ENCODE data around the gene MFNG. TPM values are rescaled to one million over a fixed set of nuclear protein-coding genes. Genes with fewer than 3 reads are reported as not detected.
"Not testable (repeated sequence)": the region's sequence is repeated elsewhere in the genome, so short reads cannot be mapped to it uniquely, and the experiment has no call there.

Gene MFNG, protein sequence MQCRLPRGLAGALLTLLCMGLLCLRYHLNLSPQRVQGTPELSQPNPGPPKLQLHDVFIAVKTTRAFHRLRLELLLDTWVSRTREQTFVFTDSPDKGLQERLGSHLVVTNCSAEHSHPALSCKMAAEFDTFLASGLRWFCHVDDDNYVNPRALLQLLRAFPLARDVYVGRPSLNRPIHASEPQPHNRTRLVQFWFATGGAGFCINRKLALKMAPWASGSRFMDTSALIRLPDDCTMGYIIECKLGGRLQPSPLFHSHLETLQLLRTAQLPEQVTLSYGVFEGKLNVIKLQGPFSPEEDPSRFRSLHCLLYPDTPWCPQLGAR
- total RNA-seq: 100 to 1,000 TPM; 191 to 199 TPM

DNA sequence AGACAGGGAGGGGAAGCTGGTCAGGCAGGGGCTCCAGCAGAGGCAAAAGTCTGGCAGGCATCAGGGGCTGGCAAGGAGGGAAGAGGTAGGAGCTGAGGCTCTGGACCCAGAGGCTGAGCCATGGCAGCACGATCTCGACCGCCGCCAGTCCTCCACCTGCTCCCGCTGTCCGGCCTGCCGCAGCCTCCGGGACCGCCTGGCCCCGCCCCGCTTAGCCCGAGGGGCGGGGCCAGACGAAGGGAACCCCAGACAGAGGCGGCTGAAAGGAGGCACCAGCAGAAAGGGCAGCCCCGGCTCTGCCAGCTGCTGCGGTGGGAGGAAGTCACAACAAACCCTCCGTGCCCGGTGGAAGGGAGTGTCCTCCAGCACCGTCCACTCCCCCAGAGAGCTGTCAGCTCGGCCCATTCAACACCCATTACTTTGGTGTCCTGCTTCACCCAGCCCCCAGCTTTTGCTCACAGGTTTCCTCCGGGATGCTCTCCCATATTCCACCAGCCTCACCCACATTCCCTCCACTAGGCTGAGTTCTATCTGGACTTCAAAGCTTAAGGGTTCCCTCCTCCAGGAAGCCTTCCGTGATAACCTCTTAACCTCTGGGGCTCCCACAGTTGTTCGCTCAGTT lies at the start of gene MFNG:
MFNG (minus strand) TSS at position 161 of the 622 bp plus-strand sequence. CDS start 207 bp downstream, outside the sequence.
- CTCF ChIA-PET: interaction anchor here (0.6 to 2.7 kb wide), 9 partner anchors 12 to 285 kb away, joined by 3 to 7 read pairs (median 3); partner anchors contain the start of genes GGA1 and RAC2
- POLR2A ChIA-PET: no interaction called here

DNA sequence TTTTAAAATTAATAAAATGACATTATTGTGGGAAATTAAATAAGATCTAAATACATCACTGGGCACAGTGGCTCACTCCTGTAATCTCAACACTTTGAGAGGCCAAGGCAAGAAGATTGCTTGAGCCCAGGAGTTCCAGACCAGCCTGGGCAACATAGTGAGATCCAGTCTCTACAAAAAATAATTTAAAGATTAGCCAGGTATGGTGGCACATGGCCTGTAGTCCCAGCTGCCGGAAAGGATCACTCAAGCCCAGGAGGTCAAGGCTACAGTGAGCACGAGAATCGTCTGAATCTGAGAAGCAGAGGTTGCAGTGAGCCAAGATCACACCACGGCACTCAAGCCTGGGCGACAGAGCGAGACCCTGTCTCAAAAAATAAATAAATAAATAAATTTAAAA lies 49.0 kb upstream of the MFNG start:
- CTCF ChIA-PET: interaction anchor here (3.7 kb wide), 1 partner anchor 32 kb away, joined by 12 read pairs; no protein-coding TSS in a partner anchor
- POLR2A ChIA-PET: no interaction called here

DNA sequence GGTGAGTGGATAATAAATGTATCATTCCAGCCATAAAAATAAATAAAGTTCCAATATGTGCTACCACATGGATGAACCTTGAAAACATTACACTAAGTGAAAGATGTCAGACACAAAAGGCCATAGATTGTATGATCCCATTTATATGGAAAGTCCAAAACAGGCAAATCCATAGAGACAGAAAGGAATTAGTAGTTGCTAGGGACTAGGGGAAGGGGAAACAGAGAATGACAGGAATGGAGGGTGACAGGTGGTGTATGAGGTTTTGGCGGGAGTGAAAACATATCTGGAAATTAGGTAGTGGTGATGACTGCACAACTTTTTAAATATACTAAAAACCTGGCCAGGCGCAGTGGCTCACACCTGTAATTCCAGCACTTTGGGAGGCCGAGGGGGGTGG lies 48.3 kb upstream of the MFNG start:
- POLR2A ChIA-PET: no interaction called here
- CTCF ChIA-PET: interaction anchor here (1.3 to 3.7 kb wide), 2 partner anchors 10 to 32 kb away, joined by 5 to 12 read pairs; no protein-coding TSS in a partner anchor

DNA sequence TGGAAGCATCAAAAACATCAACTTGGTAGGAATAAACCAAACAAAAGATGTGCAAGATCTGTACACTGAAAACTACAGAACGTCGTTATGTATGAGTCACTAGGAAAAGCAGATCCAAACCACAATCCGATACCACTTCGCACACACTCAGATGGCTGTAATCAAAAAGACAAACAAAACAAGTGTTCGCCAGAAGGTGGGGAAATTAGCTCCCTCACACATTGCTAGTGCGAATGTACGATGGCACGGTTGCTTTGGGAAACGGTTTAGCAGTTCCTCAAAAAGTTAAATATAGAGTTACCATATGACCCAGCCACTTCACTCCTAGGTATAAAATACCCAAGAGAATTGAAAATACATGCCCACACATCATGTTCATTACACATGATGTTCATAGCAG lies 47.8 kb upstream of the MFNG start:
- ChIA-PET CTCF (interaction anchor here (1.3 to 3.7 kb wide), 3 partner anchors 10 to 58 kb away, joined by 5 to 12 read pairs (median 5); no protein-coding TSS in a partner anchor), POLR2A (no interaction called here)

DNA sequence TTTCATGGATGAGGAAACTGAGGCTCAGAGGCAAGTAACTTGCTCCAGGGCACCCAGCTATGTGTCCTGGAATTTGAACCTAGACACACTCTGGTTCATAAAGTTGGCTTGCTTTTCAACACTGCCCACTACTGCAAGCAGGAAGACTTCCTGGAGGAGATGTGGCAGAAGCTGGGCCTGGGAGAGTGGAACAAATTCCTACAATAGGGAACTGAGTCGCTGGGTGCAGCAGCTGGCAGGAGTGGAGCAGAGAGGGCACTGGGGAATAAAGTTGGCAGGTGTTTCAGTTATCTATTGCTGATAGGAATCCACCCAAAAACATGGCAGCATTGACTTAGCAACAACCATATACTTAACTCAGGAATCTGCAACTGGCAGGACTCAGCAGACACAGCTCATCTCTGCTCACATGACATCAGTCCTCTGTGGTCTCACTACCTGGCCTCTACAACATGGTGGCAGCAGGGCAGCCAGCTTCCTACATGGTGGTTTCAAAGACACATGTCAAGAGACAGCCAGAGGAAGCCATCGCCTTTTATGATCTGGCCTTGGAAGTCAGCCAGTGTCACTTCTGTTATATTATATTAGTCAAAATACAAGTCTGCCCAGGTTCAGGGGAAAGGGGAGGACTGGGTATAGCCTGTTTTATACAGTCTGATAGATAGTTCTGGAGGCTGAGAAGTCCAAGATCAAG lies 43.6 kb upstream of the MFNG start:
- ChIA-PET CTCF (interaction anchor here (0.6 to 1.0 kb wide), 3 partner anchors 9 to 45 kb away, joined by 3 to 5 read pairs (median 4); no protein-coding TSS in a partner anchor), POLR2A (interaction anchor here (1.2 kb wide), 1 partner anchor 37 kb away, joined by 3 read pairs; no protein-coding TSS in a partner anchor)

DNA sequence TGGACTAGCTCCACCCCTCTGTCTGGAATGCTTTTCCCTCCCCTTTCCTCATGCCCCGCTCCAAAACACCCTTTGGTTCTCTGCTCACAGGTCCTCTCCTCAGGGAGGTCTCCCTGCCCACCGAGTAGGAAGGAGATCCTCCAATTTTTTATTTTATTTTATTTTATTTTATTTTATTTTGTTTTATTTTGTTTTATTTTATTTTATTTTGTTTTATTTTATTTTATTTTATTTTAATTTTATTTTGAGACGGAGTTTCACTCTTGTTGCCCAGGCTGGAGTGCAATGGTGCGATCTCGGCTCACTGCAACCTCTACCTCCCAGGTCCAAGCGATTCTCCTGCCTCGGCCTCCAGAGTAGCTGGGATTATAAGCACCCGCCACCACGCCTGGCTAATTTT lies 41.8 kb upstream of the MFNG start:
- CTCF ChIA-PET: interaction anchor here (0.5 to 1.7 kb wide), 7 partner anchors 9 to 123 kb away, joined by 3 to 5 read pairs (median 4); no protein-coding TSS in a partner anchor
- POLR2A ChIA-PET: not testable (repeated sequence)

DNA sequence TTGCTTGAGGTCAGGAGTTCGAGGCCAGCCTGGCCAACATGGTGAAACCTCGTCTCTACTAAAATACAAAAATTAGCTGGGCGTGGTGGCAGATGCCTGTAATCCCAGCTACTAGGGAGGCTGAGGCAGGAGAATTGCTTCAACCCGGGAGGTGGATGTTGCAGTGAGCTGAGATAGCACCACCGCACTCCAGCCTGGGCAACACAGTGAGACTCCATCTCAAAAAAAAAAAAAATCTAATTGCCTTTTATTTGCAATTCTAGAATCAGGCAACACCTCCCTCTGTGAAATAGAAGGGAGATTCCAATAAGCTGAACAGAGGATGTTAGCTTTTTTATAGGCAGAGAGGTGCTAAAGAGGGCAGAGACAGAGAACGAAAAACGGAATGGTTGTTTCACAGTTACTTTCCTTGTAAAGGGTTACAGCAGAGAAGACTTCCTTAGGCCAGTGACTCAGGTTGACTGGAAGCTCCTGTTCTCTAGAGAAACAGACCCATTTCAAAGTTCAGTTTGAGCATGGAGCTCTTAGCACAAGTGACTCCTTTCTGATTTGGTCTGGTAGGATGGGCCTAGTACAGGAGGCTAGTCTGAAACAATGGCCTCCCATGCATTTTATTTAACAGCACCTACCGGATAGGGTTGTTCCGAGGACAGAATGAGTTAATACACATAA lies 41.0 kb upstream of the MFNG start:
- POLR2A ChIA-PET: not testable (repeated sequence)

DNA sequence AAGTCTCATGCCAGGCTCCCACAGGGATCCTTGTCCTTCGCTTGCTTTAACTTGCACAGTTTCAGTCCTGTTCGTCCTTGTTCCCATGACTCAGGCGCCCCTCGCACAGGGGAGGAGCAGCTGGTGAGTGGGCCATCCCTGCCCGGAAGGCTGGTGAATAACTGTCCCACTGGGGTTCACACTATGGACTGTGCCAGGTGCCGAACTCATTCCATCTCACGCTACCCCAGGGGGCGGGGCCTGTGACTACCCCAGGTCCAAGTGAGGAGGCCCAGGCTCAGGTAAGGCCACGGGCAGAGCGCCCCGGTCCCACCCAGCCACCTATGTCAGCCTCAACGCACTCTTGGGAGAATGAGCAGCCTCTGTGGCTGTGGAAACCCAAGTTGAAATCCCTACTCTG lies 40.2 kb upstream of the MFNG start:
- CTCF ChIA-PET: interaction anchor here (1.7 kb wide), 1 partner anchor 32 kb away, joined by 3 read pairs; no protein-coding TSS in a partner anchor
- POLR2A ChIA-PET: no interaction called here

More for the DNA sequence above, 41.0 kb upstream of the MFNG start:
- CTCF ChIA-PET: interaction anchor here (0.6 to 1.7 kb wide), 7 partner anchors 10 to 41 kb away, joined by 3 to 5 read pairs (median 3); no protein-coding TSS in a partner anchor

DNA sequence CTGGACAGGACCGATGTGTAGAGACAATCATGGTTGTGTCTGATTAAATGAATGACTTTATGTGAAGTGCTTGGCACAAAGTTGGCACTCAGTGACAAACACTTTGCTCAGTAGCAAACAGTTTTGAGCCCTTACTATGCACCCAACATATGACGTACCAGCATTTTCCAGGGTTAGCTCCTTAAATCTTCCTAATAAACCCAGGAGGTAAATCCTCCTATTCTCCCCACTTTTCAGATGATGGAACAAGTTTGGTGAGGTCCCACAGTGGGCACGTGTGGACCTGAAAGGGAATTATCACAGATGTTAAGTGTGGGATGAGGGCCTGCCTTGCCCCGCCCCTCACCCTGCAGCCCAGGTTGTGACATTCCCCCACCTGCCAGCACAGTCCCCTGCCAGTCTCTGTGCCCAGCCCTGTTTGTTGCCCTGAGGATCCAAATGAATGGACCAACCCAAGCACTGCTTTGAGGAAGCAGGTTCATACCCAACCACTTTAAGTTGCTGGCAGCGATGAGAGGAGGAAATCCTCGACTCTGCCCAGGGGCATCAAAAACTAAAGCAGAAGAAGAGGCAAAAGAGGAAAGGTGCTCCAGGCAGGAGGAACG lies 39.7 kb upstream of the MFNG start:
- POLR2A ChIA-PET: no interaction called here
- CTCF ChIA-PET: no interaction called here

DNA sequence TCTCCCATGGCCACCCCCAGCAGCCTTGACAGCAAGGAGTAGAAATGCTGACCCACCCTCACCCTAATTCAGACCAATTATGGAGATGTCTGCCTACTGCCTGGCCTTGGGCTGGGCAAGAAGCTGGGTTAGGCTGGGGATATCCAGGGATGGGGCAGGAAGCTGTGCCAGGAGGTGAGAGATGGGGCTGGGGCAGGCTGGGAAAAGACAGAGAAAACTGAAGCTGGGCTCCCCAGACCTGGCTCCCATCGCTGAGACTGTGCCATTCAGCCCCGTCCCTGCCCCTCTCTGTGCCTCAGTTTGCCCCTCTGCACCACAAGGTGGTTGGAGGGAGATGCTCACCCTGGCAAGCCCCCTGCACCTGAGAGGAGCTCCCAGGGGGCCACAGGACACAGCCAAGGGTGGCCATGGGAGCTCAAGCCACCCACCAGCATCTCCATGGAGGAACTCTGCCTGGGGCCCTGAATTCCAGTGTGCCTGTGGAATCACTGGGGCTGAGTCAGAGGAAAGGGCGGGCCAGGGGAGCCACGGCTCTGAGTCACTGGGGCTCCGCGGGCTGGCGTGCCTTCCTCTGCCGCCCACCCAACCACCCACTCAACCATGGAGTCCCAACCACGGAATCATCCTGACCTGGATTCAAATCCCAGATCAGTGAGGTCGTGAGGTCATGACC lies 39.0 kb upstream of the MFNG start:
- POLR2A ChIA-PET: no interaction called here
- CTCF ChIA-PET: no interaction called here

DNA sequence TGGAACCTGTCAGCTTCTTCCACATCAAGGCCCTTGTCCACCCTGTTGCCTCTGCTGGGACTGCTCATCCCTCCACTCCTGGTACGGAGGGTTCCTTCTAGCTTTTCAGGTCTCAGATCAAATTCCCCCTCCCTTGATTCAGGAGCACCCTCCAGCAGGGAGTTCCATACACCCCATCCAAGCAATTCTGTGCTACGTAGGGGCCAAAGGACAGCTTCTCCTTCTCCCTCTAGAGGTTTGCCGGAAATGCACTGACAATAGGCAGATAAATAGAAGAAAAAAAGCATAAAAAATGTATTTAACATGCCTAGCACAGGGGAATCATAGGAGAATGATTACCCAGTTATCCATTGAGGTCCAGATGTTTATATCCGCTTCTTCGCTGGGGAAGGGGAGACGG lies 36.3 kb upstream of the MFNG start:
- POLR2A ChIA-PET: no interaction called here

DNA sequence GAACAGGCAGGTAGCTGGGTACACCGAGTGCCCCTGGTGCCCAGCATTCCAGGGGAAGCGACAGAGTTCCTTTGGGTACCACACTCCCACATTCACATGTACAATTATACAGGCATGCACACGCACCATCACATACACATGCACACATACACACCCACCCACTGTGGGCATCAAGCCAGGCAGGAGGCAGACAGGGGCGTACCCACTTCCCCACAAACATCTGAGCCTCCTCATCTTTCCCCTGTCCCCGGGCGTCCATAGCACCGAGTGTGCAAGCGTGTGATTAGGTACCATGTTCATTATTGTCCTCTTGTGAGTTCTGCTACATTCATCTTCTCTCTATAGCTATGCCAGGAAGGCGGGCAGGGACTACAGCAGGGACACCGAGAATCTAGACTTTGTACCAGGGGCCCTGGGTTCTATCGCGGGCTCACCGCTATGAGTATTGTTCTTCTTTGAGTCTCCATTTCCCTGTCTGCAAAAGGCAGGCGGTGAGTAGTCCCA lies 35.1 kb upstream of the MFNG start:
- CTCF ChIA-PET: interaction anchor here (0.9 kb wide), 1 partner anchor 45 kb away, joined by 3 read pairs; no protein-coding TSS in a partner anchor

More for the DNA sequence above, 36.3 kb upstream of the MFNG start:
- CTCF ChIA-PET: no interaction called here

DNA sequence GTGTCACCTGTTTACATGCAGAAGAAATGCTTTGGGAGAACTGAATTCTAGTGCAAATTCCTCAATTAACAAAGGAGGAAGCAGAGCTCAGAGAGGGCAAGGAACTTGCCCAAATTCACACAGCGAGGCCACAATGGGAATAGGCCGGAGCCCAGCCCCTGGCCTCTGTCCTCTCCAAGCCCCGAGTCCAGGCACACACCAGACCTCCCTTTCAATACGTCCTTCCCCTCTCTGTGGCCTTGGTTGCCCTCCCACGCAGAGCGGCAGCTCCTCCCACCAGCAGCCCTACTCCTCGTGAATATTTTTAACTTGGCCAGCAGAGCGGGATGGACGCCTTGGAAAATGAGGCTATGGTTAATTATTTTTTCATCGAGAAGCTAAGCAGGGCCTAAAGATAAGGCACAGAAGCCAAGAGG lies 34.6 kb upstream of the MFNG start:
- ChIA-PET CTCF (interaction anchor here (0.7 kb wide), 1 partner anchor 236 kb away, joined by 4 read pairs; no protein-coding TSS in a partner anchor), POLR2A (no interaction called here)

More for the DNA sequence above, 35.1 kb upstream of the MFNG start:
- POLR2A ChIA-PET: no interaction called here

DNA sequence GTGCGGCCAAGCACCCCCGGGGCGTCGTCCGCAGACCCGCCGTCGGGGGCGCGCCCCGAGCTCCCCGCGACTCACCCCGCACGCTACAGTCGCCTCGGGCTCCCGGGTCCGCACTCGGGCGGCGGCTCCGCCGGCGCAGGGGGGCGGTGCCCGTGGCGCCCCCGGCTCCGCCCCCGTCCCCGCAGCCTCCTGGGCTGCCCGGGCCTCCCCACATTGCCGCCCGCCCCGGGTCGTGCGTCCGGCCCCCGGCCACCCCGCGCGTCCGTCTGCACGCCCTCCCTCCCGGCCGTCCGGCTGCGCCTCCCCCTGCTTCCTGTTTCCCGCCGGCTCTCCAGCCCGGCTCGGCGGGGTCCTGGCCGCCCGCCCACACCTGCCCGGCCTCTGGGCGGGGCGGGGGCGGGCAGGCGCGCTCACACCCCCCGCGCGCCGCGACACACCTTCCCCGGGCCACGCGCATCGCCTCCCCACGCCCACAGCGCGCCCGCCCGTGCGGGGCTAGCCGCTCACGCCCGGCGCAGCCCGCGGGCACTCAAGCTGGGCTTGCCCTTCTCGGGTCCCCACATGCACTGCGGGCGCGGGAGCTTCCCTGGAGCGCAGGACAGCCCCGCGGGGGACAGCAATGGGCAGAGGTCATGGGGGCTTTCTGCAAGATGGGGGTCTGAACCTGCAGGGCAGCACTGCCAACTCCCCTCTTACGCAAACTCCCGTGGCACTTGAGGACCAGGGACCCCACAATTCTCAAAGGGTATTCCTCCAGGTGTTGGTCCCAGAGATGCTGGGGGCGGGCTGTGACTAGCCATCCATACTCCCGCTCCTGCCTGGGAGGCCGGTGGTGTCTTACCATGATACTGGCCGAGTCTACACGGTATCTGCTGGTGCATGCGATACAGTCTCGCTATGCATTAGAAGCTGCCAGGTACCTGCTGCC lies 33.3 kb upstream of the MFNG start, which contains the start of gene CARD10:
CARD10 (minus strand) TSS at position 148 of the 928 bp plus-strand sequence. CDS start 215 bp downstream, outside the sequence.
- POLR2A ChIA-PET: no interaction called here

DNA sequence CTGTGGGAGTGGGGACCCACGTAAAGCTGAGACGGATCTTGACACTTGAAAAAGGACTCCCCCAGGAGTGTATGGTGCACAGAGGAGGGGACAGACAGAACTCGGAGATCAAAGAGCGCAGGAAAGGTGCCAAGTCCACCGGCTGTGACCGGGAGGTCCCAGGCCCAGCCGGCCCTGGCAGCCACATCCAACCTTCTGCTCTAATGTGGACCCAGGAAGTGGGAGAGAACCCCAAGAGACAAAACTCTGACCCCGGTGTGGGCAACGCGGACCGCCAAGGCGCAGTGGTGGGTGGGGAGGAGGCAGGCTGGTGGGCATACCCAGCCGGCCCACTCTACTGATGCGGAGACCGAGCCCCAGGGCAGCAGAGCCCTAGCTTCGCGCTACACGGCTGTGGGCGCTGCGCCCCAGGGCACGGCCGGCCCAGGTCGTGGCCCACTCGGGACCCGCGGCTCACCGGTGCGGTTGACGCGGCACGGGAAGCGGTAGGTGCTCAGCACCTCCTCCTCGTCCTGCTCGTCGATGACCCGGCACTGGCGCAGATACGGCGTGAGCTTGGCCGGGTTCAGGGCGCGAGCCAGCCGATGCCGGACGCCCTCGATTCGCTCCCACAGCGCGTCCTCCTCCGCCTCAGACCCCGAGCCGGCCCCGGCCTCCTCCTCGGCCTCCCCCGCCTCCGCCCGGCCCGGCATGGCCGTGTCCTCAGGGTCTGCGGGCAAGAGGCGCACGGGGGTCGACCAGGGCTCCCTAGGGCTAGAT lies 32.5 kb upstream of the MFNG start:
- ChIA-PET POLR2A (no interaction called here), CTCF (interaction anchor here (0.7 to 1.4 kb wide), 2 partner anchors 20 to 163 kb away, joined by 3 read pairs; no protein-coding TSS in a partner anchor)

More for the DNA sequence above, 33.3 kb upstream of the MFNG start, which contains the start of gene CARD10:
- CTCF ChIA-PET: interaction anchor here (0.7 kb wide), 2 partner anchors 162 to 383 kb away, joined by 3 read pairs; no protein-coding TSS in a partner anchor

DNA sequence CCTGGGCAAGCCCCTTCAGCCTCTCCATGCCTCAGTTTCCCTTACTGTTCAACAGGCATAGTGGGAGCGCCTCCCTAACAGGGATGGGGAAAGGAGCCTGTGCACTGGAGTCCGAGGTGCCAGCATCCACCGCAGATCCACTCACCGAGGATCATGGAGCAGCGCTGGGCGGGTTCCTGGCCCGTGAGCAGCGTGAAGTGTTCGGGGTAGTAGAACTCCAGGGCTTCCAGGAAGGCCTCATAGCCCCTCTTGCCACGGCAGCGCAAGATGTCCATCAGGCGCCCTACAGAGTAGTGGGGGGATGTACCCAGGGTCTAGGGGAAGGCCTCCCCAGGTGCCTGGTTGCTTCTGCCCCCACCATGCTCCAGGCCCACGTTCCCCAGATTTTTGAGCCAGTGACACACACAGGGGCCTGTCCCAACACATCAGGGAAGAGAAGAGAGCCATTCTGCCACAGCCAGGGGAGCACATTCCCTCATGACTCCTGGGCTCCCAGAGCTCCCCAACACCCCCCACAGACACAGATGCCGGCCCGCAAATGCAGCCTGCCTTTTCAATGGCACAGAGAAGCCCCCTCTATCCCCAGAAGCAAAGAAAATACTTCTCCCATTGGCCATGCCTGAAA lies 31.8 kb upstream of the MFNG start:
- POLR2A ChIA-PET: no interaction called here
- CTCF ChIA-PET: interaction anchor here (1.4 kb wide), 1 partner anchor 20 kb away, joined by 3 read pairs; no protein-coding TSS in a partner anchor
